Thymus (tissue), 11 donors: Measurements from ENCODE around the gene WIPF1. TPM values are rescaled to one million over a fixed set of nuclear protein-coding genes. Genes with fewer than 3 reads are reported as not detected.

ENCODE experiments used
- DNase-seq, 9 donors: peaks; one replicate each; pipeline ENCODE4 v3.0.0-alpha.2; 2013; ENCODE audit warnings: low spot score in 9 of 9, low read depth in 6 of 9, missing footprints in 1 of 9
- H3K27ac ChIP-seq, 2 donors: one replicate each; pipeline ENCODE4 v1.5.1; 2013; ENCODE audit warnings: control low read depth in 1 of 2, low read depth in 1 of 2, low read length in 1 of 2, mild to moderate bottlenecking in 1 of 2, moderate library complexity in 1 of 2
- H3K27me3 ChIP-seq, 2 donors: one replicate each; pipeline ENCODE4 v1.5.1; 2013; ENCODE audit warnings: low read length in 1 of 2; ENCODE audit not compliant: control insufficient read depth in 2 of 2, insufficient read depth in 1 of 2
- H3K36me3 ChIP-seq, 2 donors: one replicate each; pipeline ENCODE4 v1.5.1; 2013; ENCODE audit warnings: low read length in 1 of 2, mild to moderate bottlenecking in 1 of 2, moderate library complexity in 1 of 2; ENCODE audit not compliant: control insufficient read depth in 2 of 2, insufficient read depth in 2 of 2
- H3K4me1 ChIP-seq, 2 donors: one replicate each; pipeline ENCODE4 v1.5.1; 2013; ENCODE audit warnings: low read length in 2 of 2; ENCODE audit not compliant: control insufficient read depth in 2 of 2, insufficient read depth in 2 of 2
- H3K4me3 ChIP-seq, 2 donors: one replicate each; pipeline ENCODE4 v1.5.1; 2013; ENCODE audit warnings: low read length in 2 of 2, control low read depth in 1 of 2, mild to moderate bottlenecking in 1 of 2
- H3K9me3 ChIP-seq, 2 donors: one replicate each; pipeline ENCODE4 v1.5.1; 2013; ENCODE audit warnings: low read length in 1 of 2, mild to moderate bottlenecking in 1 of 2; ENCODE audit not compliant: control insufficient read depth in 2 of 2, insufficient read depth in 1 of 2
- WGBS: extraction: QIAGEN DNeasy Blood & Tissue Kit; methylation state at CpG from one replicate; pipeline ENCODE4 v1.1.7; 2013; 5-methylcytosine and 5-hydroxymethylcytosine counted together
- polyA plus RNA-seq: library from polyadenylated mRNA; stranded (reverse); fragments of 200-250 nt; gene quantifications from one replicate; pipeline ENCODE4 v1.2.3, GENCODE V29; 2013
- total RNA-seq: library from RNA; stranded (reverse); fragments of 120-200 nt; gene quantifications from one replicate; pipeline ENCODE4 v1.2.4, GENCODE V29; 2013
- donor health status: healthy.

The WIPF1 gene
- total and polyA plus RNA-seq, 2 donors: 21.9 to 65.0 TPM

- H3K4me3 ChIP-seq: no peak overlapping the region
- no peaks in the 10 kb centered on the region for H3K27me3 ChIP-seq
- peaks cover 0 to 13% of the 10 kb centered on the region in 2 donors for H3K36me3 ChIP-seq
- no peaks in the 10 kb centered on the region for H3K9me3 ChIP-seq
- H3K27ac ChIP-seq: peak overlapping the region in 1 of 2 donors; percentile 95
- 96% methylated on average over 1 of the region's 2 CpGs for WGBS
- H3K4me1 ChIP-seq: peaks cover 30 to 65% of the 10 kb centered on the region in 2 donors
- DNase-seq: no peak
Observed at GRCh38 chr2:174594456-174594855, 3.1 kb downstream of the WIPF1 start.

GRCh38 chr2:174593574-174594203 is 3.9 kb downstream of the WIPF1 start:
- Histone ChIP-seq H3K4me1 (peaks cover 30 to 66% of the 10 kb centered on the region in 2 donors), H3K27ac (peak overlapping the region; percentile 95), H3K27me3 (no peaks in the 10 kb centered on the region), H3K9me3 (no peaks in the 10 kb centered on the region), H3K36me3 (peaks cover 2 to 14% of the 10 kb centered on the region in 2 donors), H3K4me3 (peak overlapping the region; percentile 30 to 41)
- DNase-seq: peak; percentile 66 to 95 (median 83)
- 4% methylated on average over 6 of the region's 6 CpGs for WGBS

GRCh38 chr2:174593041-174593440 is 4.6 kb downstream of the WIPF1 start:
- Histone ChIP-seq H3K9me3 (no peaks in the 10 kb centered on the region), H3K27me3 (no peaks in the 10 kb centered on the region), H3K4me3 (peak overlapping the region; percentile 30 to 41), H3K4me1 (peaks cover 26 to 66% of the 10 kb centered on the region in 2 donors), H3K27ac (peak overlapping the region; percentile 73 to 95), H3K36me3 (peaks cover 6 to 16% of the 10 kb centered on the region in 2 donors)
- DNase-seq: no peak

- 95% methylated on average over 5 of the region's 5 CpGs for WGBS
- peak in 1 of 9 donors; percentile 25 for DNase-seq
Observed at GRCh38 chr2:174591740-174592139, 5.9 kb downstream of the WIPF1 start.

GRCh38 chr2:174590928-174591648 is 6.5 kb downstream of the WIPF1 start:
- Histone ChIP-seq H3K27me3 (no peaks in the 10 kb centered on the region), H3K36me3 (peaks cover 11 to 20% of the 10 kb centered on the region in 2 donors), H3K9me3 (no peaks in the 10 kb centered on the region), H3K4me1 (peaks cover 22 to 60% of the 10 kb centered on the region in 2 donors), H3K4me3 (no peak overlapping the region), H3K27ac (peak overlapping the region; percentile 55 to 61)
- DNase-seq: peak in 1 of 9 donors; percentile 46
- WGBS: 91% methylated on average over 5 of the region's 5 CpGs

More at GRCh38 chr2:174591740-174592139, 5.9 kb downstream of the WIPF1 start:
- H3K36me3 ChIP-seq: peaks cover 11 to 16% of the 10 kb centered on the region in 2 donors
- H3K4me1 ChIP-seq: peaks cover 22 to 62% of the 10 kb centered on the region in 2 donors
- no peaks in the 10 kb centered on the region for H3K27me3 ChIP-seq
- H3K9me3 ChIP-seq: no peaks in the 10 kb centered on the region
- peak overlapping the region; percentile 21 to 69 for H3K27ac ChIP-seq
- no peak overlapping the region for H3K4me3 ChIP-seq

- Histone ChIP-seq H3K4me1 (peaks cover 17 to 57% of the 10 kb centered on the region in 2 donors), H3K36me3 (peaks cover 19 to 26% of the 10 kb centered on the region in 2 donors), H3K4me3 (no peak overlapping the region), H3K9me3 (no peaks in the 10 kb centered on the region), H3K27me3 (no peaks in the 10 kb centered on the region), H3K27ac (peak overlapping the region in 1 of 2 donors; percentile 37)
- no peak for DNase-seq
- 73% methylated on average over 4 of the region's 4 CpGs for WGBS
Observed at GRCh38 chr2:174590346-174590745, 7.3 kb downstream of the WIPF1 start.

- DNase-seq: no peak
- Histone ChIP-seq H3K4me1 (peaks cover 17 to 49% of the 10 kb centered on the region in 2 donors), H3K4me3 (no peak overlapping the region), H3K27me3 (no peaks in the 10 kb centered on the region), H3K27ac (peak overlapping the region; percentile 40 to 72), H3K36me3 (peaks cover 26 to 34% of the 10 kb centered on the region in 2 donors), H3K9me3 (no peaks in the 10 kb centered on the region)
- WGBS: 89% methylated on average over 2 of the region's 2 CpGs
Observed at GRCh38 chr2:174589334-174589733, 8.3 kb downstream of the WIPF1 start.

GRCh38 chr2:174588463-174588862 is 9.1 kb downstream of the WIPF1 start:
- no peak for DNase-seq
- no peak overlapping the region for H3K27ac ChIP-seq
- peaks cover 17 to 41% of the 10 kb centered on the region in 2 donors for H3K4me1 ChIP-seq
- peaks cover 29 to 43% of the 10 kb centered on the region in 2 donors for H3K36me3 ChIP-seq
- 92% methylated on average over 2 of the region's 2 CpGs for WGBS
- H3K27me3 ChIP-seq: no peaks in the 10 kb centered on the region
- H3K4me3 ChIP-seq: no peak overlapping the region
- no peaks in the 10 kb centered on the region for H3K9me3 ChIP-seq

- H3K27me3 ChIP-seq: no peaks in the 10 kb centered on the region
- no peak overlapping the region for H3K27ac ChIP-seq
- no peak overlapping the region for H3K4me3 ChIP-seq
- peaks cover 15 to 39% of the 10 kb centered on the region in 2 donors for H3K4me1 ChIP-seq
- peaks cover 29 to 52% of the 10 kb centered on the region in 2 donors for H3K36me3 ChIP-seq
- no peaks in the 10 kb centered on the region for H3K9me3 ChIP-seq
- WGBS: 94% methylated on average over 4 of the region's 4 CpGs
- DNase-seq: no peak
Observed at GRCh38 chr2:174587579-174587978, 10.0 kb downstream of the WIPF1 start.
